Stimulated activated CD4-positive, alpha-beta T cell treated with anti-CD3 and anti-CD28 coated beads, Interleukin-15, amount 100 ng/mL, for 24 hours (primary cell): Measurements from ENCODE around the gene INPP5D.
"Not testable (repeated sequence)": the region's sequence is repeated elsewhere in the genome, so short reads cannot be mapped to it uniquely, and the experiment has no call there.

Experiments
- DNase-seq: peaks from one replicate; pipeline ENCODE4 v3.0.0-alpha.2; 2020

INPP5D gene

GRCh38 chr2:233099820-233100191 lies 39.7 kb downstream of the INPP5D start:
- DNase-seq, result not testable (repeated sequence)

GRCh38 chr2:233100192-233100998 lies 40.3 kb downstream of the INPP5D start:
- DNase-seq, result peak; percentile 68

GRCh38 chr2:233101141-233101540 lies 41.0 kb downstream of the INPP5D start:
- DNase-seq, result no peak

GRCh38 chr2:233101816-233102215 lies 41.7 kb downstream of the INPP5D start:
- no peak for DNase-seq

- DNase-seq, result no peak
Observed at GRCh38 chr2:233105156-233105895, 45.2 kb downstream of the INPP5D start.

- DNase-seq, result no peak
Observed at GRCh38 chr2:233105930-233106329, 45.8 kb downstream of the INPP5D start.

- no peak for DNase-seq
Observed at GRCh38 chr2:233107011-233107410, 46.9 kb downstream of the INPP5D start.

- DNase-seq, result no peak
Observed at GRCh38 chr2:233107831-233108300, 47.7 kb downstream of the INPP5D start.

- DNase-seq, result no peak
Observed at GRCh38 chr2:233108611-233109490, 48.7 kb downstream of the INPP5D start.

GRCh38 chr2:233111427-233111826 lies 51.3 kb downstream of the INPP5D start:
- no peak for DNase-seq

- no peak for DNase-seq
Observed at GRCh38 chr2:233112329-233112728, 52.2 kb downstream of the INPP5D start.

- no peak for DNase-seq
Observed at GRCh38 chr2:233112776-233113452, 52.8 kb downstream of the INPP5D start.

- no peak for DNase-seq
Observed at GRCh38 chr2:233114421-233114861, 54.3 kb downstream of the INPP5D start.

GRCh38 chr2:233115121-233115520 lies 55.0 kb downstream of the INPP5D start:
- no peak for DNase-seq

- DNase-seq, result no peak
Observed at GRCh38 chr2:233115741-233116140, 55.6 kb downstream of the INPP5D start.

- DNase-seq, result no peak
Observed at GRCh38 chr2:233116946-233117345, 56.8 kb downstream of the INPP5D start.

GRCh38 chr2:233117351-233117750 lies 57.2 kb downstream of the INPP5D start:
- DNase-seq, result no peak

- DNase-seq, result no peak
Observed at GRCh38 chr2:233117811-233118647, 57.9 kb downstream of the INPP5D start.

GRCh38 chr2:233118648-233119000 lies 58.5 kb downstream of the INPP5D start:
- DNase-seq, result no peak

GRCh38 chr2:233119123-233119522 lies 59.0 kb downstream of the INPP5D start:
- no peak for DNase-seq

- no peak for DNase-seq
Observed at GRCh38 chr2:233119806-233120205, 59.7 kb downstream of the INPP5D start.

GRCh38 chr2:233120459-233120858 lies 60.3 kb downstream of the INPP5D start:
- DNase-seq, result no peak
